ENCODE measurements around the gene FGD4. TPM values are rescaled to one million over a fixed set of nuclear protein-coding genes. Genes with fewer than 3 reads are reported as not detected.

Gene FGD4
- total RNA-seq, 1 experiment from 2014 or later = 39.7 TPM

DNA sequence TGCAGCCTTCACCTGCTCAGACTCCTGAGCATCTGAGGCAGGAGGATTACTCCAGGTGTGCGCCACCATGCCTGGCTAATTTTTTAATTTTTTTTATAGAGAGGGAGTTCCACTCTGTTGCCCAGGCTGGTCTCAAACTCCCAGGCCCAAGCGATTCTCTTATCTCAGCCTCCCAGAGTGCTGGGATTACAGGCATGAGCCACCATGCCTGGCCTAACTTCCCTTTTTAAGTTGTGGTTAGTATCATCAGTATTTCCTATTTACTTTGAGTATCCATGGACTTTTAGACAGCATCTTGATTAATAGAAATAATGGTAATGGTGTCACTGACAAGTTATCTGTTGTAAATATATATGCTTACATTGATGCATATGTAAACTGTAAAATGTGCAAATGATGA, 116.9 kb downstream of the FGD4 start:
- Mint-ChIP-seq H3K27me3 (ENCODE audit: low read depth) (no peaks in the 10 kb centered on the region), H3K4me1 (peaks cover 45% of the 10 kb centered on the region), H3K9me3 (no peaks in the 10 kb centered on the region), H3K36me3 (no peaks in the 10 kb centered on the region), H3K4me3 (no peak overlapping the region), H3K27ac (no peak overlapping the region; the same call in 1 of the 2 replicates)
- TF ChIP-seq PRDM15 (CRISPR knock-in tag; IDR thresholded peaks at IDR 0.05) (no peak), ETV6 (CRISPR knock-in tag; IDR thresholded peaks at IDR 0.05) (no peak), FOXP1 (CRISPR knock-in tag; IDR thresholded peaks at IDR 0.05; ENCODE audit: borderline replicate concordance) (no peak), FOXP4 (CRISPR knock-in tag; IDR thresholded peaks at IDR 0.05) (no peak), TEAD4 (CRISPR knock-in tag; IDR thresholded peaks at IDR 0.05) (no peak), NFATC4 (CRISPR knock-in tag; IDR thresholded peaks at IDR 0.05) (no peak), ZNF281 (CRISPR knock-in tag; IDR thresholded peaks at IDR 0.05) (no peak), FOXK1 (CRISPR knock-in tag; IDR thresholded peaks at IDR 0.05) (no peak), MYBL2 (CRISPR knock-in tag; IDR thresholded peaks at IDR 0.05) (no peak), PREB (CRISPR knock-in tag; IDR thresholded peaks at IDR 0.05; ENCODE audit: borderline replicate concordance) (no peak), EMX1 (CRISPR knock-in tag; IDR thresholded peaks at IDR 0.05) (no peak), NR3C1 (CRISPR knock-in tag; conservative IDR thresholded peaks at IDR 0.05; ENCODE audit: low read depth) (no peak), JAZF1 (CRISPR knock-in tag; IDR thresholded peaks at IDR 0.05) (no peak), ZBTB21 (CRISPR knock-in tag; IDR thresholded peaks at IDR 0.05; ENCODE audit: borderline replicate concordance) (no peak), GABPB1 (CRISPR knock-in tag; IDR thresholded peaks at IDR 0.05) (no peak), ELF4 (CRISPR knock-in tag; IDR thresholded peaks at IDR 0.05; ENCODE audit: low read depth) (no peak), RELA (CRISPR knock-in tag; IDR thresholded peaks at IDR 0.05; ENCODE audit: borderline replicate concordance) (no peak)
- TF ChIP-seq, protein P1, sequence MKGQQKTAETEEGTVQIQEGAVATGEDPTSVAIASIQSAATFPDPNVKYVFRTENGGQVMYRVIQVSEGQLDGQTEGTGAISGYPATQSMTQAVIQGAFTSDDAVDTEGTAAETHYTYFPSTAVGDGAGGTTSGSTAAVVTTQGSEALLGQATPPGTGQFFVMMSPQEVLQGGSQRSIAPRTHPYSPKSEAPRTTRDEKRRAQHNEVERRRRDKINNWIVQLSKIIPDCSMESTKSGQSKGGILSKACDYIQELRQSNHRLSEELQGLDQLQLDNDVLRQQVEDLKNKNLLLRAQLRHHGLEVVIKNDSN (CRISPR knock-in tag; IDR thresholded peaks at IDR 0.05) = no peak
- ChIA-PET CTCF (no interaction called here), POLR2A (no interaction called here)
- DNase-seq (ENCODE audit: low spot score) (no peak), ATAC-seq (no peak)

Measured in WTC11 (cell line).